GM12874 (cell line): Measurements from ENCODE around the gene INPP5K.

Source experiments
- CTCF ChIP-seq: IDR thresholded peaks from 2 replicates; pipeline ENCODE4 v1.5.1; 2011; ENCODE audit warnings: low read depth, mild to moderate bottlenecking, control low read depth, low read length, moderate library complexity; ENCODE audit not compliant: insufficient read depth

INPP5K gene

GRCh38 chr17:1541367-1541904 lies 25.0 kb upstream of the INPP5K start:
- no peak for TF ChIP-seq CTCF

- TF ChIP-seq CTCF = no peak
These were observed 23.4 kb upstream of the INPP5K start for GRCh38 chr17:1539811-1540210.

GRCh38 chr17:1535737-1536136 lies 19.3 kb upstream of the INPP5K start:
- TF ChIP-seq CTCF = no peak

- TF ChIP-seq CTCF = no peak
These were observed 17.4 kb upstream of the INPP5K start for GRCh38 chr17:1533661-1534325.

- TF ChIP-seq CTCF = peak; percentile 73
These were observed 16.6 kb upstream of the INPP5K start for GRCh38 chr17:1532836-1533602.

- TF ChIP-seq CTCF = no peak
These were observed 13.5 kb upstream of the INPP5K start for GRCh38 chr17:1529863-1530262.

- no peak for TF ChIP-seq CTCF
These were observed 6.2 kb upstream of the INPP5K start for GRCh38 chr17:1522626-1523025.
